ENCODE results near the gene CAMSAP3. TPM values are rescaled to one million over a fixed set of nuclear protein-coding genes. Genes with fewer than 3 reads are reported as not detected.

Gene CAMSAP3
- total and polyA plus RNA-seq, 10 of the 15 experiments (the other 5 are each of a cell fraction or from before 2014, with no cell fraction given), result 0.03 to 6.3 (median 0.72) TPM

DNA sequence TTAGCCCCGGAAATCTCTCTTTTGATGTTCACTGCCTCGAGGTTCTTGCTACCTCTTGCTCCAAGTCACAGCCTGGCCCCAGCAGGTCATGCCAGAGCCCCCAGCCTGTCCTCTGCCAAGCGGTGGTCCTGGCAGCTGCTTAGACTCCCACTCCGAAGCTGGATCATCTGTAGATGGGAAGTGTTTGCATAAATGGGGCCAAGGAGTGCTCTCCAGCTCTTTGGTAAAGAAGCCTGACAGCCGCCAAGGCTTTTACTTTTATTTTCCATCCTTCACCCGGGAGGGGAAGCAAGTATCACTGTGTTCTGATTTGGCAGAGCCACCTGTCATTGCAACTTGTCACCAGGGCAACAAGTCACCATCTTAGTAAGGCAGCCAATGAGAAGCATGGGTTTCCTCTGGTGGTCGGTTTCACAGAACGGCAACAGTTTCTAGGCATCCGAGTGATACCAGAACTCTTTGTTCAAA lies 62.6 kb downstream of the CAMSAP3 start (continued):
- TF ChIP-seq CREB1 (IDR thresholded peaks at IDR 0.05; ENCODE audit: low read depth) (peak; percentile 68), TBL1XR1 (IDR thresholded peaks at IDR 0.05; ENCODE audit: low read depth, low read length) (no peak), RFX5 (IDR thresholded peaks at IDR 0.05; ENCODE audit: low read depth, low read length) (peak; percentile 90), TCF3 (IDR thresholded peaks at IDR 0.05; ENCODE audit: borderline replicate concordance, insufficient read depth, low read depth, low read length) (0 out of 2 replicates have a peak, but pooled peaks have one; percentile 70), SIX5 (IDR thresholded peaks at IDR 0.05; ENCODE audit: low read depth, low read length, severe bottlenecking) (peak; percentile 32), IRF5 (IDR thresholded peaks at IDR 0.05; ENCODE audit: borderline replicate concordance) (no peak), NFYB (IDR thresholded peaks at IDR 0.05; ENCODE audit: insufficient read depth, low read depth, low read length) (peak; percentile 92), MEF2A (IDR thresholded peaks at IDR 0.05; ENCODE audit: insufficient read depth, low read depth, low read length) (no peak), CBX3 (IDR thresholded peaks at IDR 0.05; ENCODE audit: borderline replicate concordance, low read depth) (no peak), SP1 (IDR thresholded peaks at IDR 0.05; ENCODE audit: low read depth, low read length) (peak; percentile 86)
- TF ChIP-seq, protein P1, sequence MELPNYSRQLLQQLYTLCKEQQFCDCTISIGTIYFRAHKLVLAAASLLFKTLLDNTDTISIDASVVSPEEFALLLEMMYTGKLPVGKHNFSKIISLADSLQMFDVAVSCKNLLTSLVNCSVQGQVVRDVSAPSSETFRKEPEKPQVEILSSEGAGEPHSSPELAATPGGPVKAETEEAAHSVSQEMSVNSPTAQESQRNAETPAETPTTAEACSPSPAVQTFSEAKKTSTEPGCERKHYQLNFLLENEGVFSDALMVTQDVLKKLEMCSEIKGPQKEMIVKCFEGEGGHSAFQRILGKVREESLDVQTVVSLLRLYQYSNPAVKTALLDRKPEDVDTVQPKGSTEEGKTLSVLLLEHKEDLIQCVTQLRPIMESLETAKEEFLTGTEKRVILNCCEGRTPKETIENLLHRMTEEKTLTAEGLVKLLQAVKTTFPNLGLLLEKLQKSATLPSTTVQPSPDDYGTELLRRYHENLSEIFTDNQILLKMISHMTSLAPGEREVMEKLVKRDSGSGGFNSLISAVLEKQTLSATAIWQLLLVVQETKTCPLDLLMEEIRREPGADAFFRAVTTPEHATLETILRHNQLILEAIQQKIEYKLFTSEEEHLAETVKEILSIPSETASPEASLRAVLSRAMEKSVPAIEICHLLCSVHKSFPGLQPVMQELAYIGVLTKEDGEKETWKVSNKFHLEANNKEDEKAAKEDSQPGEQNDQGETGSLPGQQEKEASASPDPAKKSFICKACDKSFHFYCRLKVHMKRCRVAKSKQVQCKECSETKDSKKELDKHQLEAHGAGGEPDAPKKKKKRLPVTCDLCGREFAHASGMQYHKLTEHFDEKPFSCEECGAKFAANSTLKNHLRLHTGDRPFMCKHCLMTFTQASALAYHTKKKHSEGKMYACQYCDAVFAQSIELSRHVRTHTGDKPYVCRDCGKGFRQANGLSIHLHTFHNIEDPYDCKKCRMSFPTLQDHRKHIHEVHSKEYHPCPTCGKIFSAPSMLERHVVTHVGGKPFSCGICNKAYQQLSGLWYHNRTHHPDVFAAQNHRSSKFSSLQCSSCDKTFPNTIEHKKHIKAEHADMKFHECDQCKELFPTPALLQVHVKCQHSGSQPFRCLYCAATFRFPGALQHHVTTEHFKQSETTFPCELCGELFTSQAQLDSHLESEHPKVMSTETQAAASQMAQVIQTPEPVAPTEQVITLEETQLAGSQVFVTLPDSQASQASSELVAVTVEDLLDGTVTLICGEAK (IDR thresholded peaks at IDR 0.05; ENCODE audit: borderline replicate concordance), result no peak
